HEK293 (cell line): ENCODE data around the gene TAS1R1.
A peak's percentile ranks its signal among the peaks of the same experiment; 100 is the strongest.

Source experiments
- CTCF ChIA-PET: fragments of 350-600 bp; formaldehyde crosslinking; extraction: SDS; loops from one replicate; lab custom pipeline; 2021; ENCODE audit warnings: antibody characterized with exemption; lab: Yijun Ruan, JAX
- POLR2A ChIA-PET: fragments of 300-600 bp; formaldehyde crosslinking; extraction: SDS; loops from one replicate; lab custom pipeline; 2020; ENCODE audit warnings: antibody characterized with exemption, inconsistent platforms; lab: Yijun Ruan, JAX
- H3K27ac ChIP-seq: fragments of 200-500 bp; sonication (Bioruptor generic); 2 replicates; pipeline ENCODE4 v1.5.1; 2014; ENCODE audit warnings: low read depth, low read length, control low read depth, inconsistent platforms; ENCODE audit errors: extremely low read depth
- H3K36me3 ChIP-seq, 2 experiments: fragments of 200-500 bp in 1 of 2; sonication (Bioruptor generic) in 1 of 2; 1 replicate in 1 of 2; 2 replicates in 1 of 2; pipeline ENCODE4 v1.5.1; 2014 to 2017; ENCODE audit warnings: inconsistent platforms in 2 of 2, low read length in 2 of 2; ENCODE audit not compliant: control insufficient read depth in 2 of 2, insufficient read depth in 1 of 2
- H3K4me1 ChIP-seq: fragments of 200-500 bp; sonication (Bioruptor generic); 2 replicates; pipeline ENCODE4 v1.5.1; 2014; ENCODE audit warnings: mild to moderate bottlenecking, low read length, inconsistent platforms; ENCODE audit not compliant: control insufficient read depth, insufficient read depth
- H3K4me3 ChIP-seq: 2 replicates; pipeline ENCODE4 v1.5.1; 2011; ENCODE audit warnings: low read depth, mild to moderate bottlenecking, control low read depth, low read length, moderate library complexity
- H3K9me3 ChIP-seq: fragments of 200-500 bp; sonication (Bioruptor generic); 2 replicates; pipeline ENCODE4 v1.5.1; 2014; ENCODE audit warnings: low read depth, low read length, inconsistent platforms; ENCODE audit not compliant: control insufficient read depth, insufficient read depth
- BCL11A ChIP-seq: fragments of 450-650 bp; formaldehyde crosslinking; IDR thresholded peaks from 2 replicates; pipeline ENCODE4 v1.5.1; 2016; ENCODE audit warnings: low read depth, missing biosample characterization, missing genetic modification characterization
- EGR2 ChIP-seq: fragments of 450-650 bp; formaldehyde crosslinking; IDR thresholded peaks from 2 replicates; pipeline ENCODE4 v1.5.1; 2016; ENCODE audit warnings: low read depth, missing biosample characterization, missing genetic modification characterization
- HOXA7 ChIP-seq: sonication (generic); formaldehyde crosslinking; IDR thresholded peaks from 2 replicates; pipeline ENCODE4 v1.8.1; 2022; ENCODE audit warnings: missing genetic modification reagents, borderline replicate concordance
- KLF8 ChIP-seq: fragments of 450-650 bp; formaldehyde crosslinking; IDR thresholded peaks from 2 replicates; pipeline ENCODE4 v1.5.1; 2016; ENCODE audit warnings: missing biosample characterization, missing genetic modification characterization
- MZF1 ChIP-seq: fragments of 450-650 bp; formaldehyde crosslinking; IDR thresholded peaks from 2 replicates; pipeline ENCODE4 v1.5.1; 2017; ENCODE audit warnings: missing biosample characterization, missing genetic modification characterization, borderline replicate concordance
- SCRT1 ChIP-seq: fragments of 450-650 bp; formaldehyde crosslinking; IDR thresholded peaks from 2 replicates; pipeline ENCODE4 v1.5.1; 2016; ENCODE audit warnings: missing biosample characterization, missing genetic modification characterization, borderline replicate concordance
- YY2 ChIP-seq: fragments of 450-650 bp; formaldehyde crosslinking; IDR thresholded peaks from 2 replicates; pipeline ENCODE4 v1.5.1; 2016; ENCODE audit warnings: missing biosample characterization, missing genetic modification characterization
- ZBTB17 ChIP-seq: fragments of 450-650 bp; formaldehyde crosslinking; IDR thresholded peaks from 2 replicates; pipeline ENCODE4 v1.5.1; 2016; ENCODE audit warnings: missing biosample characterization, missing genetic modification characterization
- ZIC2 ChIP-seq: fragments of 450-650 bp; formaldehyde crosslinking; IDR thresholded peaks from 2 replicates; pipeline ENCODE4 v1.5.1; 2016; ENCODE audit warnings: missing biosample characterization, missing genetic modification characterization
- ZNF174 ChIP-seq: fragments of 450-650 bp; formaldehyde crosslinking; IDR thresholded peaks from 2 replicates; pipeline ENCODE4 v1.5.0; 2017; ENCODE audit warnings: missing biosample characterization, mild to moderate bottlenecking, missing genetic modification characterization
- ZNF501 ChIP-seq: fragments of 450-650 bp; formaldehyde crosslinking; IDR thresholded peaks from 2 replicates; pipeline ENCODE4 v1.5.1; 2016; ENCODE audit warnings: missing biosample characterization, missing genetic modification characterization
- ZNF529 ChIP-seq: fragments of 450-650 bp; formaldehyde crosslinking; IDR thresholded peaks from 2 replicates; pipeline ENCODE4 v1.5.1; 2017; ENCODE audit warnings: missing genetic modification characterization, missing biosample characterization; ENCODE audit not compliant: insufficient replicate concordance
- ZNF571 ChIP-seq: fragments of 450-650 bp; formaldehyde crosslinking; IDR thresholded peaks from 2 replicates; pipeline ENCODE4 v1.5.0; 2017; ENCODE audit warnings: missing biosample characterization, missing genetic modification characterization
- ZNF596 ChIP-seq: fragments of 450-650 bp; IDR thresholded peaks from 2 replicates; pipeline ENCODE4 v1.5.0; 2018; ENCODE audit warnings: missing biosample characterization, mild to moderate bottlenecking, missing genetic modification characterization, moderate library complexity
- ZNF660 ChIP-seq: fragments of 450-650 bp; IDR thresholded peaks from 2 replicates; pipeline ENCODE4 v1.5.1; 2018; ENCODE audit warnings: missing biosample characterization, mild to moderate bottlenecking, missing genetic modification characterization
- ZNF843 ChIP-seq: fragments of 450-650 bp; formaldehyde crosslinking; IDR thresholded peaks from 2 replicates; pipeline ENCODE4 v1.5.1; 2016; ENCODE audit warnings: missing biosample characterization, missing genetic modification characterization
- TF ChIP-seq, protein P1 (sequence below): fragments of 450-650 bp; formaldehyde crosslinking; IDR thresholded peaks from 2 replicates; pipeline ENCODE4 v1.5.1; 2017; ENCODE audit warnings: missing biosample characterization, missing genetic modification characterization
- TF ChIP-seq, protein P2 (sequence below): fragments of 450-650 bp; formaldehyde crosslinking; IDR thresholded peaks from 2 replicates; pipeline ENCODE4 v1.5.1; 2016; ENCODE audit warnings: missing biosample characterization, missing genetic modification characterization
- TF ChIP-seq, protein P3 (sequence below): fragments of 450-650 bp; formaldehyde crosslinking; IDR thresholded peaks from 2 replicates; pipeline ENCODE4 v1.5.1; 2016; ENCODE audit warnings: missing biosample characterization, missing genetic modification characterization

TAS1R1 gene

DNA sequence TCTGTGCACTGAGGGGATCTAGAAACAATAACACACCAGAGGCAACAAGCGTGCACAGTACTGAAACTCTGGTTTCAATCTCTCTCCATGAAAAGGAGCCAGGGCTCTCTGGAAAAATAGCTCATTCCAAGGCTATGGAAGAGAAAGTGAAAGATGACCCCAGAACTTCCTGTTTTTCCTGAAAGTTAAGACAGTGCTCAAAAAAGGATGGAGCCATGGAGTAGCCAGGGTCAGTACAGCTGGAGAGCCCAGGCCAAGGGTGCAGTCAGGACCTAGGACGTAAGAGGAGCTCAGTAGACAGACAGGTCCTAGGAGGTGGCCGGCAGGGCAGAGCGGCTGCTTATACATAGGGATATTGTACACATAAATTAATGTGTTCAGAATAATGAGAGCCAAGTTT, 19.9 kb upstream of the TAS1R1 start:
- Histone ChIP-seq H3K4me1 (no peaks in the 10 kb centered on the region), H3K27ac (no peak overlapping the region), H3K9me3 (no peaks in the 10 kb centered on the region), H3K4me3 (no peak overlapping the region), H3K36me3 (peaks cover 36 to 89% of the 10 kb centered on the region in 2 experiments)
- no peak for TF ChIP-seq ZNF174 (tag by site-specific recombination)
- no peak for TF ChIP-seq MZF1 (tag by site-specific recombination)
- TF ChIP-seq KLF8, result no peak
- no peak for TF ChIP-seq SCRT1
- TF ChIP-seq ZNF843, result no peak
- TF ChIP-seq, protein P1, sequence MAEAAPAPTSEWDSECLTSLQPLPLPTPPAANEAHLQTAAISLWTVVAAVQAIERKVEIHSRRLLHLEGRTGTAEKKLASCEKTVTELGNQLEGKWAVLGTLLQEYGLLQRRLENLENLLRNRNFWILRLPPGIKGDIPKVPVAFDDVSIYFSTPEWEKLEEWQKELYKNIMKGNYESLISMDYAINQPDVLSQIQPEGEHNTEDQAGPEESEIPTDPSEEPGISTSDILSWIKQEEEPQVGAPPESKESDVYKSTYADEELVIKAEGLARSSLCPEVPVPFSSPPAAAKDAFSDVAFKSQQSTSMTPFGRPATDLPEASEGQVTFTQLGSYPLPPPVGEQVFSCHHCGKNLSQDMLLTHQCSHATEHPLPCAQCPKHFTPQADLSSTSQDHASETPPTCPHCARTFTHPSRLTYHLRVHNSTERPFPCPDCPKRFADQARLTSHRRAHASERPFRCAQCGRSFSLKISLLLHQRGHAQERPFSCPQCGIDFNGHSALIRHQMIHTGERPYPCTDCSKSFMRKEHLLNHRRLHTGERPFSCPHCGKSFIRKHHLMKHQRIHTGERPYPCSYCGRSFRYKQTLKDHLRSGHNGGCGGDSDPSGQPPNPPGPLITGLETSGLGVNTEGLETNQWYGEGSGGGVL (tag by site-specific recombination), result no peak
- TF ChIP-seq ZNF529 (tag by site-specific recombination), result no peak
- TF ChIP-seq ZNF501 (tag by site-specific recombination), result no peak
- no peak for TF ChIP-seq ZIC2 (tag by site-specific recombination)
- TF ChIP-seq, protein P2, sequence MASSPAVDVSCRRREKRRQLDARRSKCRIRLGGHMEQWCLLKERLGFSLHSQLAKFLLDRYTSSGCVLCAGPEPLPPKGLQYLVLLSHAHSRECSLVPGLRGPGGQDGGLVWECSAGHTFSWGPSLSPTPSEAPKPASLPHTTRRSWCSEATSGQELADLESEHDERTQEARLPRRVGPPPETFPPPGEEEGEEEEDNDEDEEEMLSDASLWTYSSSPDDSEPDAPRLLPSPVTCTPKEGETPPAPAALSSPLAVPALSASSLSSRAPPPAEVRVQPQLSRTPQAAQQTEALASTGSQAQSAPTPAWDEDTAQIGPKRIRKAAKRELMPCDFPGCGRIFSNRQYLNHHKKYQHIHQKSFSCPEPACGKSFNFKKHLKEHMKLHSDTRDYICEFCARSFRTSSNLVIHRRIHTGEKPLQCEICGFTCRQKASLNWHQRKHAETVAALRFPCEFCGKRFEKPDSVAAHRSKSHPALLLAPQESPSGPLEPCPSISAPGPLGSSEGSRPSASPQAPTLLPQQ (tag by site-specific recombination), result no peak
- no peak for TF ChIP-seq ZNF596 (tag by site-specific recombination)
- TF ChIP-seq ZNF660 (tag by site-specific recombination), result no peak
- TF ChIP-seq, protein P3, sequence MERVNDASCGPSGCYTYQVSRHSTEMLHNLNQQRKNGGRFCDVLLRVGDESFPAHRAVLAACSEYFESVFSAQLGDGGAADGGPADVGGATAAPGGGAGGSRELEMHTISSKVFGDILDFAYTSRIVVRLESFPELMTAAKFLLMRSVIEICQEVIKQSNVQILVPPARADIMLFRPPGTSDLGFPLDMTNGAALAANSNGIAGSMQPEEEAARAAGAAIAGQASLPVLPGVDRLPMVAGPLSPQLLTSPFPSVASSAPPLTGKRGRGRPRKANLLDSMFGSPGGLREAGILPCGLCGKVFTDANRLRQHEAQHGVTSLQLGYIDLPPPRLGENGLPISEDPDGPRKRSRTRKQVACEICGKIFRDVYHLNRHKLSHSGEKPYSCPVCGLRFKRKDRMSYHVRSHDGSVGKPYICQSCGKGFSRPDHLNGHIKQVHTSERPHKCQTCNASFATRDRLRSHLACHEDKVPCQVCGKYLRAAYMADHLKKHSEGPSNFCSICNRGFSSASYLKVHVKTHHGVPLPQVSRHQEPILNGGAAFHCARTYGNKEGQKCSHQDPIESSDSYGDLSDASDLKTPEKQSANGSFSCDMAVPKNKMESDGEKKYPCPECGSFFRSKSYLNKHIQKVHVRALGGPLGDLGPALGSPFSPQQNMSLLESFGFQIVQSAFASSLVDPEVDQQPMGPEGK (tag by site-specific recombination), result no peak
- TF ChIP-seq HOXA7 (CRISPR knock-in tag), result no peak
- ChIA-PET POLR2A (interaction anchor here (0.7 to 1.1 kb wide), 2 partner anchors 18 to 22 kb away, joined by 4 to 5 read pairs; no protein-coding TSS in a partner anchor), CTCF (interaction anchor here (0.6 to 2.6 kb wide), 5 partner anchors 11 to 288 kb away, joined by 3 to 14 read pairs (median 3); partner anchors contain the start of gene NOL9)

DNA sequence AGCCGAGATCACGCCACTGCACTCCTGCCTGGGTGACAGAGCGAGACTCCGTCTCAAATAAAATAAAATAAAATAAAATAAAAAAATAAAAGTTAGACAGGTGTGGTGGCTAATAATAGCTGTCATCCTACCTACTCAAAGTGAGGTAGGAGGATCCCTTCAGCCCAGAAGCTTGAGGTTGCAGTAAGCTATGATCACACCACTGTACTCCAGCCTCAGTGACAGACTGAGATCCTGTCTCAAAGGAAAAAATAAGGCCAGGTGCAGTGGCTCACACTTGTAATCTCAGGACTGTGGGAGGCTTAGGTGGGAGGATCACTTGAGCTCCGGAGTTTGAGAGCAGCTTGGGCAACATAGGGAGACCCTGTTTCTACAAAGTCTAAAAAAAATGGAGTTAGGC, 18.8 kb upstream of the TAS1R1 start:
- ChIA-PET CTCF (interaction anchor here (1.6 to 2.6 kb wide), 2 partner anchors 18 to 46 kb away, joined by 4 to 7 read pairs; partner anchors contain the start of gene NOL9), POLR2A (interaction anchor here (1.2 kb wide), 1 partner anchor 11 kb away, joined by 3 read pairs; no protein-coding TSS in a partner anchor)
- Histone ChIP-seq H3K36me3 (peaks cover 38 to 89% of the 10 kb centered on the region in 2 experiments), H3K9me3 (no peaks in the 10 kb centered on the region), H3K4me1 (no peaks in the 10 kb centered on the region), H3K27ac (no peak overlapping the region)
- TF ChIP-seq EGR2 (tag by site-specific recombination) (peak; percentile 38; the same call in 1 of the 2 replicates), YY2 (tag by site-specific recombination) (no peak)
- TF ChIP-seq, all 188 proteins: peak for 1
- no peak overlapping the region for H3K4me3 ChIP-seq

DNA sequence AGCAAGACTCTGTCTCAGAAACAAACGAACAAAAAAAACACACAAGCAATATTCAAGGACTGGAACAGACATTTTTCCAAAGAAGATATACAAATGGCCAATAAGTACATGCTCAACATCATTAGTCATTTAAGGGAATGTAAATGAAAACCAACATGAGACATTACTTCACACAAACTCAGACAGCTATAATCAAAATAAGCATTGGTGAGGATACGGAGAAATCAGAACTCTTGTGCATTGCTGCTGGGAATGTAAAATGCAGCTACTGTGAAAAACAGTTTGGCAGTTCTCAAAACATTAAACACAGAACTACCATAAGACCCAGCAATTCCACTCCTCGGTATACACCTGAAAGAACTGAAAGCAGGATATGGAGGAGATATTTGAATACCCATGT, 16.2 kb upstream of the TAS1R1 start:
- no peak overlapping the region for H3K27ac ChIP-seq
- H3K9me3 ChIP-seq, result no peaks in the 10 kb centered on the region
- H3K36me3 ChIP-seq, result peaks cover 37 to 87% of the 10 kb centered on the region in 2 experiments
- TF ChIP-seq ZBTB17, result 0 out of 2 replicates have a peak, but pooled peaks have one; percentile 20
- no peak for TF ChIP-seq BCL11A (tag by site-specific recombination)
- no peak for TF ChIP-seq ZNF571 (tag by site-specific recombination)
- no peaks in the 10 kb centered on the region for H3K4me1 ChIP-seq
- CTCF ChIA-PET, result no interaction called here
- H3K4me3 ChIP-seq, result no peak overlapping the region
- POLR2A ChIA-PET, result no interaction called here
